Inferior parietal cortex (tissue), 1 donor: Measurements from ENCODE around the gene SUGCT.
"Not testable (repeated sequence)": the region's sequence is repeated elsewhere in the genome, so short reads cannot be mapped to it uniquely, and the experiment has no call there.

ENCODE experiments used
- DNase-seq: peaks from one replicate; pipeline ENCODE4 v3.0.0-alpha.2; 2016; ENCODE audit errors: extremely low spot score

Gene SUGCT

GRCh38 chr7:40572810-40573465 lies 438.1 kb downstream of the SUGCT start:
- no peak for DNase-seq

GRCh38 chr7:40579401-40579800 lies 444.6 kb downstream of the SUGCT start:
- no peak for DNase-seq

GRCh38 chr7:40580776-40581175 lies 446.0 kb downstream of the SUGCT start:
- DNase-seq, result no peak

- DNase-seq, result no peak
Observed at GRCh38 chr7:40582539-40582938, 447.7 kb downstream of the SUGCT start.

GRCh38 chr7:40583667-40584444 lies 449.1 kb downstream of the SUGCT start:
- no peak for DNase-seq

- DNase-seq, result no peak
Observed at GRCh38 chr7:40584667-40585433, 450.0 kb downstream of the SUGCT start.

GRCh38 chr7:40586197-40586596 lies 451.4 kb downstream of the SUGCT start:
- no peak for DNase-seq

- no peak for DNase-seq
Observed at GRCh38 chr7:40587419-40587818, 452.6 kb downstream of the SUGCT start.

GRCh38 chr7:40595129-40595528 lies 460.3 kb downstream of the SUGCT start:
- DNase-seq, result no peak

GRCh38 chr7:40595832-40596231 lies 461.0 kb downstream of the SUGCT start:
- DNase-seq, result peak; percentile 12

GRCh38 chr7:40597517-40597916 lies 462.7 kb downstream of the SUGCT start:
- DNase-seq, result no peak

GRCh38 chr7:40598915-40599314 lies 464.1 kb downstream of the SUGCT start:
- no peak for DNase-seq

- no peak for DNase-seq
Observed at GRCh38 chr7:40599836-40600235, 465.0 kb downstream of the SUGCT start.

GRCh38 chr7:40602351-40602750 lies 467.5 kb downstream of the SUGCT start:
- DNase-seq, result not testable (repeated sequence)

- DNase-seq, result peak; percentile 62
Observed at GRCh38 chr7:40604601-40605438, 470.0 kb downstream of the SUGCT start.

- DNase-seq, result no peak
Observed at GRCh38 chr7:40608321-40609075, 473.7 kb downstream of the SUGCT start.

- no peak for DNase-seq
Observed at GRCh38 chr7:40610461-40610860, 475.7 kb downstream of the SUGCT start.

- DNase-seq, result no peak
Observed at GRCh38 chr7:40611095-40611871, 476.5 kb downstream of the SUGCT start.

- DNase-seq, result no peak
Observed at GRCh38 chr7:40612298-40612697, 477.5 kb downstream of the SUGCT start.

GRCh38 chr7:40619647-40620046 lies 484.8 kb downstream of the SUGCT start:
- no peak for DNase-seq
